K562 (cell line): ENCODE measurements around the gene WBP2NL.

ENCODE experiments used
- CTCF ChIP-seq, 3 experiments: IDR thresholded peaks in 2 of 3; conservative IDR thresholded peaks in 1 of 3; 2 replicates each; pipeline ENCODE4 v1.5.1; 2011 to 2012; ENCODE audit warnings: low read length in 3 of 3, mild to moderate bottlenecking in 3 of 3, control low read depth in 2 of 3, improper control_type of control experiment in 1 of 3, inconsistent platforms in 1 of 3, low read depth in 1 of 3, mixed read lengths in 1 of 3, moderate library complexity in 1 of 3; ENCODE audit not compliant: insufficient read depth in 2 of 3
- ELF4 ChIP-seq: fragments of 450-650 bp; formaldehyde crosslinking; IDR thresholded peaks from 2 replicates; pipeline ENCODE4 v1.4.0; 2022; ENCODE audit warnings: missing genetic modification characterization
- KHSRP ChIP-seq: fragments of 450-650 bp; IDR thresholded peaks from 2 replicates; pipeline ENCODE4 v1.6.1; 2017
- OTX1 ChIP-seq: fragments of 450-650 bp; formaldehyde crosslinking; IDR thresholded peaks from 2 replicates; pipeline ENCODE4 v1.4.0; 2022; ENCODE audit warnings: mild to moderate bottlenecking
- PREB ChIP-seq: sonication (generic); formaldehyde crosslinking; IDR thresholded peaks from 2 replicates; pipeline ENCODE4 v1.8.1; 2023; ENCODE audit warnings: mild to moderate bottlenecking, missing genetic modification reagents
- RFX5 ChIP-seq: IDR thresholded peaks from 2 replicates; pipeline ENCODE4 v1.6.1; 2011; ENCODE audit warnings: low read depth, mild to moderate bottlenecking, improper control_type of control experiment, low read length
- SMAD2 ChIP-seq: fragments of 150-350 bp; IDR thresholded peaks from 2 replicates; pipeline ENCODE4 v1.6.1; 2014; ENCODE audit warnings: low read depth, mild to moderate bottlenecking, low read length
- SMAD3 ChIP-seq: fragments of 450-650 bp; formaldehyde crosslinking; conservative IDR thresholded peaks from 2 replicates; pipeline ENCODE4 v1.4.0; 2020; ENCODE audit warnings: mild to moderate bottlenecking
- ZNF384 ChIP-seq: IDR thresholded peaks from 2 replicates; pipeline ENCODE4 v1.6.1; 2012; ENCODE audit warnings: low read depth, low read length, improper control_type of control experiment
- TF ChIP-seq, protein P1 (sequence below): fragments of 450-650 bp; formaldehyde crosslinking; IDR thresholded peaks from 2 replicates; pipeline ENCODE4 v1.4.0; 2022; ENCODE audit warnings: missing genetic modification characterization

GRCh38 chr22:42060489-42060888, 61.9 kb downstream of the WBP2NL start:
- no peak for TF ChIP-seq SMAD3
- no peak for TF ChIP-seq RFX5
- TF ChIP-seq CTCF (IDR thresholded peaks at IDR 0.05 in 2 of 3, conservative IDR thresholded peaks at IDR 0.05 in 1 of 3; ENCODE audit: insufficient read depth in 2 of 3, low read depth in 1 of 3, low read length in 3 of 3) = no peak
- TF ChIP-seq ELF4 (CRISPR knock-in tag) = no peak
- TF ChIP-seq OTX1 (CRISPR knock-in tag) = no peak
- no peak for TF ChIP-seq KHSRP
- TF ChIP-seq ZNF384 = no peak
- TF ChIP-seq SMAD2 = no peak
- TF ChIP-seq, protein P1, sequence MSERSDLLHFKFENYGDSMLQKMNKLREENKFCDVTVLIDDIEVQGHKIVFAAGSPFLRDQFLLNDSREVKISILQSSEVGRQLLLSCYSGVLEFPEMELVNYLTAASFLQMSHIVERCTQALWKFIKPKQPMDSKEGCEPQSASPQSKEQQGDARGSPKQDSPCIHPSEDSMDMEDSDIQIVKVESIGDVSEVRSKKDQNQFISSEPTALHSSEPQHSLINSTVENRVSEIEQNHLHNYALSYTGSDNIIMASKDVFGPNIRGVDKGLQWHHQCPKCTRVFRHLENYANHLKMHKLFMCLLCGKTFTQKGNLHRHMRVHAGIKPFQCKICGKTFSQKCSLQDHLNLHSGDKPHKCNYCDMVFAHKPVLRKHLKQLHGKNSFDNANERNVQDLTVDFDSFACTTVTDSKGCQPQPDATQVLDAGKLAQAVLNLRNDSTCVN (CRISPR knock-in tag) = no peak
- no peak for TF ChIP-seq PREB (CRISPR knock-in tag)
